NCI-H446 treated with DMSO at 0.1 percent for 48 hours (cell line): Measurements from ENCODE around the gene BORCS8.

Source experiments
- DNase-seq: peaks from one replicate; lab custom pipeline; 2025; lab: John Stamatoyannopoulos, UW

BORCS8 gene

DNA sequence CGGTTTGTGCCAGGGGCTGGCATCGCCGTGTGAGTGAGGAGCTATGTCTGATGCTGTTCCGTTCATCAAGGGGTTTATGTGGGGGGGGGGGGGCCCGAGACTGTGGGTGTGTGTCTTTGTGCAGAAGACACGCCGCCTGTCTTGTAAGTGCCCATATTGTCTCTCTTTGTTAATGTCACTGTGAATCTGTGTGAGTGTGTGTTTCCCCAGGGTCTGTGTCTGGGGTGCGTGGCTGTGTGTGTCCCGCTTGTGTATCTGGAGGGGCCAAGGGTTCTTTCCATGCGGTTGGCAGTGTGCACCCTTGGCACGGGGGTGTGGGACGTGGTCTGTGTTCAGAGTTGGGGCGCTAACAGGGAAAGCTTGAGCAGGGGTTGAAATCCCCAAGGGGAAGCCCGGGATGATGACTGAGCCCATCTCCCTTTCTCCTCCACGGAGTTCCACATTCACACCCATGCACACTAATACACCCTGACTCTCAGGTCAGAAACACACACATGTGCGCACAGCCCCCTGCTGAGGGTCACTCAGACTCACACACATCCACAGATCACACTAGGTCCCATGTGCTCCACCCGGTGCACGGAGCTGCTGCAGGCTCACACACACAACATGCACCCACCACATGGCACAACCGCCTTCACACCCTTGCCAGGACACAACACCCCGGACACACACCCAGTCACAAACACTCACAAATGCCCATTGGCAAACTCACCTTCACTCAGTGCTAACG is 21.6 kb upstream of the BORCS8 start:
- DNase-seq: no peak

- DNase-seq: no peak
Observed at GRCh38 chr19:19212916-19213315, 21.0 kb upstream of the BORCS8 start.

DNA sequence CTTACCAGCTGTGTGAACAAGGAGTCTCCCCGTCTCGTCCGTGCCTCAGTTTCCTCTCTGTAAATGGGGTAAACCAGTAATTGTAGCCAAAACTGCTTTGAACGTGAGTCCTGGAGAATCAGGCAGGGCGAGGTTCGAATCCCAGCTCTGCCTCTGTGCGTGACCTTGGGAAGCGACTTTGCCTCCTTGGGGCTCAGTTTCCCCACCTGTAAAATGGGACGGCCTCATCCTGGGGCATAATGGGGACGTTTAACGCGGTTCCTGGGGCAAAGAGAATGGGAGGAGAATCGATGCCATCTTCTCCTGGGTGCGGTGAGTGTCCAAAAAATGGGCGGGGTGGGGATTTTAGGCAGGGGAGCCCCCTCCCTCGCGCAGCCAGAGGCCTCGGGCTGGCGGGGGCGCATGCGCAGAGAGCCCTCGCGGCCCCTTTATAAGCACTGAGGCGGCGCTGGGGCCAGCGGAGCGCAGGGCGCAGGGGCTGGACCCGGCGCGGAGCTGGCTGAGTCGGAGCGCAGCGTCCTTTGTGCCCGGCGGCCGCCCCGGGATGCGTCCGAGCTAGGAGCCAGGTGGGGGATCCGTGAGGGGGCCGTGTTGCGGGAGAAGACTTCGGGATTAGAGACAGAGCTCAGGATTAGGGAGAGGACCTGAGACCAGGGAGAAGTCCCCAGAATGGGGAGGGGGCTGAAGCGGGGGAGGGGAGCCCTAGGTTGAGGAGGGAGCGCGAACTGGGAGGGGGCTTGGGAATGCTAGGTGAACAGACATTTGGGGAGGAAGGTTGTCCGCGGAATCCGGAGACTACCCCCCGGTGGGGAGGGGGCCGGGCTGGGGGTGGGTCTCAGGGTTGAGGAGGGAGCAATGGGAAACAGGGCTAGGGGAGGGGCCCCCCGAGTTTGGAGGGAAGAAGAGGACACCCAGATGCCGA is 19.8 kb upstream of the BORCS8 start, which contains the start of gene NCAN:
Gene NCAN (plus strand): TSS at position 460 of the 922 bp plus-strand sequence. CDS start 4,996 bp downstream, outside the sequence.
- no peak for DNase-seq

- DNase-seq: no peak
Observed at GRCh38 chr19:19209372-19209771, 17.4 kb upstream of the BORCS8 start.

GRCh38 chr19:19207637-19208572 is 16.0 kb upstream of the BORCS8 start:
- DNase-seq: no peak

DNA sequence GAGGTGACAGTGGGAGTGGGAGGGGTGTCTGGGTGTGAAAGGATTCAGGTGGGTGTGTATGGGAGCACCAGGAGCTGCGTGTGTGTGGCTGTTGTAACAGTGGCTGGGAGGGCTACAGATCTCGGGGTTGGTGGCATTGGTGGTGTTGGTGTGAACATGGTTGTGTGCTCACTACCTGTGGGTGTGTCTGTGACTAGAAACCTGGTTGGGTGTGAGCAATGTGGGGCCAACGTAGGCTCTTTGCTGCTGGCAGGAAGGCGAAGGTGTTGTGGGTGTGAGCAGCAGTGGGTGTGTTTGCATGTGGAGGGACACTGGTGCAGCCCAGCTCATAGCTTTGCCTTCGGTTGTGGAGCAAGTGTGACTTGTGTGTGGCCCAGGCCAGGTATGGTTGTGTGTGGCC is 15.0 kb upstream of the BORCS8 start:
- no peak for DNase-seq

DNA sequence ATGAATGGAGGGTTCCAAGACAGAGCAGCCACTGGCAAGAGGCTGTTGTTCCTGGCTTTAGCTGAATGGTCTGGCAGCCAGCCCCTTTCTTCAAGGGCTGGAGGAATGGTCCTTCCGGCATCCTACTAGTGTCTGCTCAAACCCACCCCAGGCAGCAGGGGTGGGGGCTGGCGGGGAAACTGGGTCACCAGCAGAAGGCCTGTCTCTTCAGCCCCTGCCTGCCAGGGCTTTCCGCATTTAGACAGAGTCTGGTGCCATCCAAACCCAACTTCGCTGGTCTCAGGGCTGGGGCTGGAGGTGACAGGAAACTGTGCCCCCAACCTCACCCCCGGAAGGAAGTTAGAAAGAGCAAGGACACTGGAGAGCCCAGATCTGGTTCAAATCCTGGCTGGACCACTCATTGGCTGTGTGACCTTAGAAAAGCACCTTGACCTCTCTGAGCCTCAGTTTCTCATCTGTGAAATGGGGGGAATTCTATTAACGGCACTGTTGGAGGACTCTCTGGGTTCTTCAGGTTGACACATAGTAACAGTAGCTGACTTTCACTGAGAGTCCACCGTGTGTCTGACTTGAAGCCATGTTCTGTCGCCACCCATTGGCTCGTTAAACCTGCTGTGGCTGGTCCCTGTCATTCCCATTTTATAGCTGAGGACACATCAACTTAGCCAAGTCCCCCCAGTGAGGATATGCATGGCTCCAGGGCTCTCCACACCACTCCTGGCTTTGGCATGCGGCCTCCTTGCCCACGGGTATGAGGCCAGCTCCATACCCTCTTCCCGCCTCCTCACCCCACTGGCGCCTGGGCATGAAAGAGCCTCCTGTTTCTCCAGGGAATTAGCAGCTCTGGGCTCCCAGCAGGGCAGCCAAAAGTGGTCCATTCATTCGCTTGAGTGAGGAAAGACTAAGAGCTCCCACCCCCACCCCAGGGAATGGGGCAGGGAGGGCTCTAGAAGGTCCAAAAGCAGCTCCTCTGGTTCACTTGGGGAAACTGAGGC is 13.8 kb upstream of the BORCS8 start:
- no peak for DNase-seq

- DNase-seq: no peak
Observed at GRCh38 chr19:19204181-19204580, 12.2 kb upstream of the BORCS8 start.

DNA sequence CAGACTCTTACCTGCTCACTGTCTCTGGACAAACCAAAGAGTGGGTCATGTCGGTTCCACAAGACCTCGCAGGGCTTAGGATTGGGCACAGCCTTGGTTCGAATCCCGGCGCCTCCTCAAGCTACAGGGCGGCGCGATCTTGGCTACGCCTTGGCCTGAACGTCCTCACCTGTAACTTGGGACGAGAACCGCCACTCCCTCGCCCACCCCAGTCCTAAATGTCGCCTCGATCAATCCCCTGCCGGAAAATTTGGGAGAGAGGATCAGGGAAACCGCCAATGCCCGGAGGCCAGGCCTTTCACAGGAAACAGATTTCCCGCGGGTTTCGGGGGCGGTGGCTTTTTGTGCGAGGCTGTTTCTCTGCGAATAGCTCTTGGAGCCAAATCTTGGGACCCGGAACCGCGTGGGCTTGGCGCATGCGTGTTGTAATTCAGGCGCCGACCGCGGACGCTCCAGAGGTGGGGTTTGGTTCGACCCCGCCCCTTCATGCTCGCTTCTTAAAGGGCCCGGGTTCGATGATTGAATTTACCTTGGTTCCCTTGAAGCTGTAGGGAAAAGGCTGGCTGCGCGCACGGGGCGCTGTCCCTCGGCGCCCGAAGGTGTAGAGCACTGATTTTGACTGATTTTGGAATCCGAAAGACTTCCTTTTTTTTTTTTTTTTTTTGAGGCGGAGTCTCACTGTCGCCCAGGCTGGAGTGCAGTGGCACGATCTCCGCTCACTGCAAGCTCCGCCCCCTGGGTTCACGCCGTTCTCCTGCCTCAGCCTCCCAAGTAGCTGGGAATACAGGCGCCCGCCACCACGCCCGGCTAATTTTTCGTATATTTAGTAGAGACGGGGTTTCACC is 11.3 kb upstream of the BORCS8 start, which contains the start of gene NR2C2AP:
Gene NR2C2AP (minus strand): TSS at position 403 of the 845 bp plus-strand sequence. CDS start 354 bp downstream, at position 49.
- peak; percentile 91 for DNase-seq

GRCh38 chr19:19202707-19203011 is 10.7 kb upstream of the BORCS8 start:
- DNase-seq: no peak

DNA sequence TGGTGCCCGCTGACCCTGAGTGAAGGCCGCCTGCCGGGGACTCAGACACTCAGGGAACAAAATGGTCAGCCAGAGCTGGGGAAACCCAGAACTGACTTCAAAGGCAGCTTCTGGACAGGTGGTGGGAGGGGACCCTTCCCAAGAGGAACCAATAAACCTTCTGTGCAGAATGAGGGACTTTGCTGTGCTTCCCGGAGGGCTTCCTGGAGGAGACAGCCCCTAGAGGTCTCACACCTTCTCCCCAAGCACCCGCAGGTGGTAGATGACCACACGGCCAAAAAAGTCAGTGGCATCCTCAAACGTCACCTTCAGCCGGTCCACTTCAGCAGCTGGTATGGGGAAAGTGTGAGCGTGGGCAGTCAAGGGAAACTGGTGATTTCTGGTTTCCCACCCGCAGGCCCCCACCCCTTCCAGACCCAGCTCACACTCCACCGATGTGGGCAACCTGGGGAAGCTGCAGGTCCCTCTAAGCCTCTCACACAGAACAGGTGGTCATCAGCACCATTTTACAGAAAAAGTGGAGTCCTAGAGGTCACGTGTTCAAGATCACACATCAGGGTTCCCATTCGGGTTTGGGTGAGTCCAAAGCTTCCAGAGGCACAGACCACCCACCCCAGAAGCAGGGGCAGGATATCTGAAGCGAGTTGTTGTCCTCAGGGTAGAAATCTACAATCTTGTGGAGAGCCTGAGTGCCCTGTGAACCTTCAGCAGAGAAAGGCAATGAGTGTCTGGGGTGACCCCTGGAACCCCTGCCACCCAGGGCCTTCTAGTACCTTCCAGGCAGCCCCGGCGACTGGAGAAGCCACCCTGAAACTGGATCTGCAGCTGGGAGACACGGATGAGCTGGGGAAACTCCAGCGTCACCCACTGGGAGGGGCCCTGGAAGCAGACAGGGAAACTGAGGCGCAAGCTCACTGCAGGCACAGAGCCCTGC is 10.0 kb upstream of the BORCS8 start:
- no peak for DNase-seq

- no peak for DNase-seq
Observed at GRCh38 chr19:19193926-19194325, 2.0 kb upstream of the BORCS8 start.

DNA sequence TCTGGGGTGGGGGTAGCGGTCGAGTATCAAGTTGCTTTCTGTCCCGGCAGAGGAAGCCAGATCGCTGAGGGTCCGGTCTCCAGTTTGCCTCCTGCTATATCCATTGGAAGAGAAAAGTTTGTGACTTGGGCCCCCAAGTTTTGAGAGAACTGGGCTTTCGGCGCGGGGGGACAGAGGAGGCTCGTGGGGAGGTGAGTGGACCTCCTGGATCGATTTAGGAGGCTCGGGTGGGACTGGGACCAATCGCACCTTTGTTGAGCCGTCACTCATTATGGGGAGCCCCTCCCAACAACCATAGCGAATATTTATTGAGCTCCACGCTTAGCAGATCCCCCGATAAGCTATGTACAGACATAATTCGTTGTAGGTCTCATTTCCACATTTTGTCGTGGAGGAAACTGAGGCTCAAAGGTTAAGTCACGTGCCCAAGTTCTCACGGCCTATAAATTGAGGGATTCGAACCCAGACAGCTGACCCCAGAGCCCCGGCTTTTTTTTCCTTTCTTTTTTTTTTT is 1.0 kb upstream of the BORCS8 start:
- no peak for DNase-seq

DNA sequence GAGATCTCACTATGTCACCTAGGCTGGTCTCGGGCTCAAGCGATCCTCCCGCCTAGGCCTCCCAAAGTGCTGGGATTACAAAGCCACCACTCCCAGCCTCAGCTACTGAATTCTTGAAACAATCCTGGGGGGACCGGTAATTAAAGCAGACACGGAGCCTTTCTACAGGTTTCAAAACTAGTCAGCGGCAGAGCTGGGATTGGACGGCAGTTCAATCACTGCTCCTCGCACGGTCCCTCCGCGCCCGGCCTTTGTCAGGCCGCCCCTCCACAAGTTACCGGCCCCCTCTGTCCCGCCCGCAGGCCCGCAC is 229 bp downstream of the BORCS8 start:
- no peak for DNase-seq

GRCh38 chr19:19186742-19187141 is 5.2 kb downstream of the BORCS8 start:
- no peak for DNase-seq

GRCh38 chr19:19185853-19186740 is 5.9 kb downstream of the BORCS8 start:
- DNase-seq: no peak

DNA sequence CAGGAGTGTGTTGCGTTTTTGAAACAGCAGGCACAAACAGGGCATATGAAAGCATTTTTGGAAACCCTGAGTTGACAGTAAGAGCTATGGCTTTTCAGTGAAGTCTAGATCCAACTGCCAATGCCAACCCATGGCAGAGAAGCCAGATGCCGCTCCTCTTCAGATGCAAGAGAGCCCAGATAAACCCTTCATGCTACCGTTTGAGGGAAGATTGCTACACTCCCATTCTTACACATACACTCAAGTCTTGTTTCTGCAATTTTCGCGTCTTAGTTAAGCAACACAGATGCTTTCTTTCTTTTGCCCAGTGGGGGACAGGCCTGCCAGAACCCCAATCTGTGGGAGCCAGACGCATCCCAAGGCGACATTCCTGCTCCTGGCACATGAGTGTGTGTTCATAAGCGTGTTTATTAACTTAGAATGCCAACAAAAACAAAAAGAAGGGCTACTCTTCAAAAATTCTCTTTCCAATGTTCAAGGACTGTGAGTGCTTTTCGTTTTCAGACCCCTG is 10.4 kb downstream of the BORCS8 start:
- DNase-seq: no peak
